Parathyroid adenoma (tissue), 2 donors: ENCODE measurements around the gene GPR176.

Experiments
- H2AFZ ChIP-seq: fragments of 300-600 bp; sonication (generic); one replicate; pipeline ENCODE4 v1.7.0; 2017; ENCODE audit warnings: antibody characterized with exemption, mild to moderate bottlenecking
- H3K27ac ChIP-seq: fragments of 300-600 bp; sonication (generic); one replicate; pipeline ENCODE4 v1.7.0; 2017
- H3K27me3 ChIP-seq: fragments of 300-600 bp; sonication (generic); one replicate; pipeline ENCODE4 v1.7.0; 2017; ENCODE audit warnings: low read length; ENCODE audit not compliant: control insufficient read depth, insufficient read depth
- H3K36me3 ChIP-seq: fragments of 300-600 bp; sonication (generic); one replicate; pipeline ENCODE4 v1.7.0; 2017; ENCODE audit warnings: low read length; ENCODE audit not compliant: control insufficient read depth, insufficient read depth
- H3K4me1 ChIP-seq: fragments of 300-600 bp; sonication (generic); one replicate; pipeline ENCODE4 v1.7.0; 2017; ENCODE audit warnings: control low read depth
- H3K4me2 ChIP-seq: fragments of 300-600 bp; sonication (generic); one replicate; pipeline ENCODE4 v1.7.0; 2017; ENCODE audit warnings: low read length
- H3K4me3 ChIP-seq: fragments of 300-600 bp; sonication (generic); one replicate; pipeline ENCODE4 v1.7.0; 2017; ENCODE audit warnings: low read depth, low read length
- H3K79me2 ChIP-seq: fragments of 300-600 bp; sonication (generic); one replicate; pipeline ENCODE4 v1.7.0; 2017; ENCODE audit warnings: control low read depth
- H3K9ac ChIP-seq: fragments of 300-600 bp; sonication (generic); one replicate; pipeline ENCODE4 v1.7.0; 2017; ENCODE audit warnings: mild to moderate bottlenecking
- H3K9me3 ChIP-seq: fragments of 300-600 bp; sonication (generic); one replicate; pipeline ENCODE4 v1.7.0; 2017; ENCODE audit warnings: low read length; ENCODE audit not compliant: control insufficient read depth
- TF ChIP-seq, protein P1 (sequence below): fragments of 300-600 bp; sonication (generic); IDR thresholded peaks from one replicate; pipeline ENCODE4 v1.7.0; 2017; ENCODE audit warnings: antibody characterized with exemption, mild to moderate bottlenecking
- donor health status: primary hyperparathyroidism.

The GPR176 gene

DNA sequence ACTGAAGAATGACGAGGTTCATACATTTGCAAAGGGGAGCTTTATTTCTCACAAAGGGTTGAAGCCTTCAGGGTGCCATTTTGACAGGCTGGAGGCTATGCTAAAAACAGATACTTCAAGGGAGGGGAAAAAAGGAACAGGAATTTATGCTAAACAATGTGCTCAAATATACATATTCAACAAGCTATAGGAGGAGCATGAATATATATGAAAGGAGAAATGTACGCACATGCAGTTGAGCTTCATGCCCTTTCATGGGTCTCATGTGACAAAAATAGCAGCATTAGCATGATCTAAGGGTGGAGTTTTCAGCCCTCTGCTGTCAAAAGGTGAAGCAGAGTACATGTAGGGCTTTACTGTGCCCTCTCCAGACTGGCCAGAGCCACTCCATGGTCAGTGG lies 93.1 kb downstream of the GPR176 start:
- Histone ChIP-seq H3K4me2 (no peak overlapping the region), H3K4me3 (no peak overlapping the region), H3K27ac (no peak overlapping the region), H3K4me1 (no peaks in the 10 kb centered on the region), H3K9me3 (no peaks in the 10 kb centered on the region), H3K27me3 (no peaks in the 10 kb centered on the region), H2AFZ (no peak overlapping the region), H3K79me2 (no peaks in the 10 kb centered on the region), H3K36me3 (no peaks in the 10 kb centered on the region), H3K9ac (no peak overlapping the region)
- TF ChIP-seq, protein P1, sequence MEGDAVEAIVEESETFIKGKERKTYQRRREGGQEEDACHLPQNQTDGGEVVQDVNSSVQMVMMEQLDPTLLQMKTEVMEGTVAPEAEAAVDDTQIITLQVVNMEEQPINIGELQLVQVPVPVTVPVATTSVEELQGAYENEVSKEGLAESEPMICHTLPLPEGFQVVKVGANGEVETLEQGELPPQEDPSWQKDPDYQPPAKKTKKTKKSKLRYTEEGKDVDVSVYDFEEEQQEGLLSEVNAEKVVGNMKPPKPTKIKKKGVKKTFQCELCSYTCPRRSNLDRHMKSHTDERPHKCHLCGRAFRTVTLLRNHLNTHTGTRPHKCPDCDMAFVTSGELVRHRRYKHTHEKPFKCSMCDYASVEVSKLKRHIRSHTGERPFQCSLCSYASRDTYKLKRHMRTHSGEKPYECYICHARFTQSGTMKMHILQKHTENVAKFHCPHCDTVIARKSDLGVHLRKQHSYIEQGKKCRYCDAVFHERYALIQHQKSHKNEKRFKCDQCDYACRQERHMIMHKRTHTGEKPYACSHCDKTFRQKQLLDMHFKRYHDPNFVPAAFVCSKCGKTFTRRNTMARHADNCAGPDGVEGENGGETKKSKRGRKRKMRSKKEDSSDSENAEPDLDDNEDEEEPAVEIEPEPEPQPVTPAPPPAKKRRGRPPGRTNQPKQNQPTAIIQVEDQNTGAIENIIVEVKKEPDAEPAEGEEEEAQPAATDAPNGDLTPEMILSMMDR, result no peak

GRCh38 chr15:39823634-39824033 lies 96.4 kb downstream of the GPR176 start:
- H3K9me3 ChIP-seq, result no peaks in the 10 kb centered on the region
- no peak overlapping the region for H3K4me3 ChIP-seq
- H3K4me1 ChIP-seq, result no peaks in the 10 kb centered on the region
- H3K9ac ChIP-seq, result no peak overlapping the region
- no peak overlapping the region for H2AFZ ChIP-seq
- H3K27ac ChIP-seq, result no peak overlapping the region
- TF ChIP-seq, protein P1, result no peak
- H3K36me3 ChIP-seq, result no peaks in the 10 kb centered on the region
- H3K79me2 ChIP-seq, result no peaks in the 10 kb centered on the region
- H3K4me2 ChIP-seq, result no peak overlapping the region
- H3K27me3 ChIP-seq, result no peaks in the 10 kb centered on the region

GRCh38 chr15:39820050-39820602 lies 99.9 kb downstream of the GPR176 start:
- no peak overlapping the region for H3K4me3 ChIP-seq
- H3K36me3 ChIP-seq, result no peaks in the 10 kb centered on the region
- no peaks in the 10 kb centered on the region for H3K4me1 ChIP-seq
- H3K9ac ChIP-seq, result no peak overlapping the region
- no peaks in the 10 kb centered on the region for H3K9me3 ChIP-seq
- no peak overlapping the region for H3K4me2 ChIP-seq
- H3K27me3 ChIP-seq, result no peaks in the 10 kb centered on the region
- TF ChIP-seq, protein P1, result no peak
- H3K79me2 ChIP-seq, result no peaks in the 10 kb centered on the region
- H3K27ac ChIP-seq, result no peak overlapping the region
- no peak overlapping the region for H2AFZ ChIP-seq

DNA sequence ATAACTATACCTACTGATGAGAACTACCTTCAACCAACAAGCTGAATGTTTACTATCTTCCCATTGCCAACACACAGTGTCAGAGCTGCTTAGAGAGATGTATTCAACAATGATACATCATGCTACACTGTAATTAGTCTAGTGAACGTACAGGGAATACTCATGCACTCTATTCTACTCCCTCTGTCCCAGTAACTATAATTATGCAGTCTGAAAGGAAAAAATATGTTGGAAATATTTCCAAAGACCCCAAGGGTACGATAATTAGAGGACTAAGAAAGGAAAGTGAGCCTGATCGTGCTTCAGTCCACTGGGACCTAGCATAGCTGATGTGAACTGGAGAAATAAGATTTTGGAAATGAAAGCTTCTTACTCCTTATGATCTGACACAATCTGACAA lies 100.5 kb downstream of the GPR176 start:
- Histone ChIP-seq H3K4me1 (no peaks in the 10 kb centered on the region), H3K79me2 (no peaks in the 10 kb centered on the region), H3K27ac (no peak overlapping the region), H3K9me3 (no peaks in the 10 kb centered on the region), H2AFZ (no peak overlapping the region), H3K4me2 (no peak overlapping the region), H3K4me3 (no peak overlapping the region), H3K9ac (no peak overlapping the region), H3K27me3 (no peaks in the 10 kb centered on the region), H3K36me3 (no peaks in the 10 kb centered on the region)
- TF ChIP-seq, protein P1, result no peak

DNA sequence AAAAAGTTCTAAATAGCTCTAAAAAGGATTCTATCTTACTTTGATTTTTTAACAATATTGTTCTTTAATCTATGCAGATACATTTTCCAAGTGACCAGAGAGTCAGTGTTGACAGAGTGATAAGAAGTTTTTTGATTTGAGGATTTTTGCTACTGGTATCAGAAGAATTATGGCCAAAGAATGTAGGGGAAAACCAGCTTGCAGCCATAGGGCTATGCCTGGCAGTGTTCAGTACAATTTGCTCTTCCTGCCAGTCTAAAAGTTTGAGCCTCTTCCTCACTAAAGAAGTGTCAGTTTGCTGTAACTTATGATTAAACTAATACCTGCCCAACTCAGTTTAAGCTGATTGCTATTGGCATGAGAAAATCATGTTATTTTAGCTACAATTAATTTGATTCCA lies 102.2 kb downstream of the GPR176 start:
- TF ChIP-seq, protein P1, result no peak
- Histone ChIP-seq H3K36me3 (no peaks in the 10 kb centered on the region), H3K4me2 (no peak overlapping the region), H2AFZ (no peak overlapping the region), H3K79me2 (no peaks in the 10 kb centered on the region), H3K27me3 (no peaks in the 10 kb centered on the region), H3K4me3 (no peak overlapping the region), H3K27ac (no peak overlapping the region), H3K9me3 (no peaks in the 10 kb centered on the region), H3K4me1 (no peaks in the 10 kb centered on the region), H3K9ac (no peak overlapping the region)
